AG08395 (cell line): Measurements from ENCODE around the gene FCHSD2.
"Not testable (repeated sequence)": the region's sequence is repeated elsewhere in the genome, so short reads cannot be mapped to it uniquely, and the experiment has no call there.

Source experiments
- DNase-seq: peaks from one replicate; pipeline ENCODE4 v3.0.0; 2012; ENCODE audit warnings: mixed read lengths, low spot score

The FCHSD2 gene

GRCh38 chr11:72792437-72793021, 349.6 kb downstream of the FCHSD2 start:
- DNase-seq, result no peak

- not testable (repeated sequence) for DNase-seq
Measured at GRCh38 chr11:72791228-72791627, 350.9 kb downstream of the FCHSD2 start.

- peak; percentile 71 for DNase-seq
Measured at GRCh38 chr11:72789493-72790131, 352.5 kb downstream of the FCHSD2 start.

- DNase-seq, result no peak
Measured at GRCh38 chr11:72788241-72788640, 353.9 kb downstream of the FCHSD2 start.

GRCh38 chr11:72787216-72788104, 354.7 kb downstream of the FCHSD2 start:
- no peak for DNase-seq
